Vagina (tissue), 2 donors: ENCODE results near the gene PTPRD.

Experiments
- POLR2A ChIP-seq, 2 donors: fragments of 450-650 bp; IDR thresholded peaks; one replicate each; pipeline ENCODE4 v1.6.1; 2017; ENCODE audit warnings: antibody characterized with exemption in 2 of 2, mild to moderate bottlenecking in 2 of 2, moderate library complexity in 2 of 2
- POLR2AphosphoS5 ChIP-seq, 2 donors: sonication (generic); formaldehyde crosslinking; IDR thresholded peaks; one replicate each; pipeline ENCODE4 v1.9.0; 2017; ENCODE audit warnings: antibody characterized with exemption in 2 of 2, mild to moderate bottlenecking in 2 of 2, low read depth in 1 of 2; ENCODE audit not compliant: insufficient read depth in 1 of 2
- TF ChIP-seq, protein P1 (sequence below), 3 experiments: fragments of 450-650 bp in 2 of 3; fragments of 200-600 bp in 1 of 3; sonication (generic) in 1 of 3; IDR thresholded peaks; one replicate each; pipeline ENCODE4 v1.5.1; 2017 to 2019; ENCODE audit warnings: antibody characterized with exemption in 3 of 3, mild to moderate bottlenecking in 2 of 3, moderate library complexity in 2 of 3

DNA sequence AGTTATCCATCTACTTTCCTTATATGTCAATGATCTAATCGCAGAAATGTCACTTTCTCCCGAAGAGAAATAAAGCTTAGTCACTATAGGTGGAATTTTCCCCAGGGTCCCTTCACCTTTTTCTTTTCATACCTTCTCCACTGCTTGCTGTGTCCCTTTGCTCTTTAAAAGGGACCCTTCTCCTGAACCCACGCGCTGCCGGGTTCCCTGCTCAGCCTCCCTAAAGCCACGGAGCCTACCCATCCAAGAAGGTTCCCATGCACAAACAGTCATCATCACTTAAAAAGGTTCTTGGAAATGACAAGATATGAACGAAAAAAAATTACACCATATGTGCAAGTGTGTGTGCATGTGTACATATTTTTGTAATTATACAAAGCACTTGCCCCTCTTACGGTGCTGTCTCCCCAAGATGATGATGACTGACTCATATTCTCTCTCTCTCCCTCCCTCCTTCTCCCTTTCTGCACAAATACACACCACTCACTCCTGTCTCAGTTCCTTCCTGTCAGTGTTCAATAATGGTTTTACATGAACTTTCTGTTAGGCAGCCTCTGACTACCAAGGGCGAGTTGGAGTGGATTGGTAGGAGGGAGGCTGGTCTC is 1.5 kb upstream of the PTPRD start:
- TF ChIP-seq, protein P1, sequence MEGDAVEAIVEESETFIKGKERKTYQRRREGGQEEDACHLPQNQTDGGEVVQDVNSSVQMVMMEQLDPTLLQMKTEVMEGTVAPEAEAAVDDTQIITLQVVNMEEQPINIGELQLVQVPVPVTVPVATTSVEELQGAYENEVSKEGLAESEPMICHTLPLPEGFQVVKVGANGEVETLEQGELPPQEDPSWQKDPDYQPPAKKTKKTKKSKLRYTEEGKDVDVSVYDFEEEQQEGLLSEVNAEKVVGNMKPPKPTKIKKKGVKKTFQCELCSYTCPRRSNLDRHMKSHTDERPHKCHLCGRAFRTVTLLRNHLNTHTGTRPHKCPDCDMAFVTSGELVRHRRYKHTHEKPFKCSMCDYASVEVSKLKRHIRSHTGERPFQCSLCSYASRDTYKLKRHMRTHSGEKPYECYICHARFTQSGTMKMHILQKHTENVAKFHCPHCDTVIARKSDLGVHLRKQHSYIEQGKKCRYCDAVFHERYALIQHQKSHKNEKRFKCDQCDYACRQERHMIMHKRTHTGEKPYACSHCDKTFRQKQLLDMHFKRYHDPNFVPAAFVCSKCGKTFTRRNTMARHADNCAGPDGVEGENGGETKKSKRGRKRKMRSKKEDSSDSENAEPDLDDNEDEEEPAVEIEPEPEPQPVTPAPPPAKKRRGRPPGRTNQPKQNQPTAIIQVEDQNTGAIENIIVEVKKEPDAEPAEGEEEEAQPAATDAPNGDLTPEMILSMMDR (IDR thresholded peaks at IDR 0.05) = no peak
- TF ChIP-seq POLR2AphosphoS5 (IDR thresholded peaks at IDR 0.05; ENCODE audit: insufficient read depth in 1 of 2, low read depth in 1 of 2) (no peak), POLR2A (IDR thresholded peaks at IDR 0.05) (no peak)
